BE2C (cell line): ENCODE results near the gene GTF3C2.
"Not testable (repeated sequence)": the region's sequence is repeated elsewhere in the genome, so short reads cannot be mapped to it uniquely, and the experiment has no call there.

Experiments
- DNase-seq: peaks from one replicate; pipeline ENCODE4 v3.0.0-alpha.2; 2020
- H3K27me3 ChIP-seq: fragments of 250-450 bp; sonication (Bioruptor Pico); 2 replicates; pipeline ENCODE4 v1.5.1; 2020; ENCODE audit warnings: mild to moderate bottlenecking
- H3K36me3 ChIP-seq: fragments of 250-450 bp; sonication (Bioruptor Pico); 2 replicates; pipeline ENCODE4 v1.5.1; 2020; ENCODE audit warnings: mild to moderate bottlenecking
- H3K4me1 ChIP-seq: fragments of 250-450 bp; sonication (Bioruptor Pico); 2 replicates; pipeline ENCODE4 v1.5.1; 2020
- H3K4me3 ChIP-seq: 2 replicates; pipeline ENCODE4 v1.5.1; 2011; ENCODE audit warnings: low read depth, low read length
- H3K9me3 ChIP-seq: fragments of 250-450 bp; sonication (Bioruptor Pico); 2 replicates; pipeline ENCODE4 v1.5.1; 2020
- TF ChIP-seq, protein P1 (sequence below): IDR thresholded peaks from 2 replicates; pipeline ENCODE4 v1.5.1; 2012; ENCODE audit warnings: mild to moderate bottlenecking, low read depth, low read length

The GTF3C2 gene

DNA sequence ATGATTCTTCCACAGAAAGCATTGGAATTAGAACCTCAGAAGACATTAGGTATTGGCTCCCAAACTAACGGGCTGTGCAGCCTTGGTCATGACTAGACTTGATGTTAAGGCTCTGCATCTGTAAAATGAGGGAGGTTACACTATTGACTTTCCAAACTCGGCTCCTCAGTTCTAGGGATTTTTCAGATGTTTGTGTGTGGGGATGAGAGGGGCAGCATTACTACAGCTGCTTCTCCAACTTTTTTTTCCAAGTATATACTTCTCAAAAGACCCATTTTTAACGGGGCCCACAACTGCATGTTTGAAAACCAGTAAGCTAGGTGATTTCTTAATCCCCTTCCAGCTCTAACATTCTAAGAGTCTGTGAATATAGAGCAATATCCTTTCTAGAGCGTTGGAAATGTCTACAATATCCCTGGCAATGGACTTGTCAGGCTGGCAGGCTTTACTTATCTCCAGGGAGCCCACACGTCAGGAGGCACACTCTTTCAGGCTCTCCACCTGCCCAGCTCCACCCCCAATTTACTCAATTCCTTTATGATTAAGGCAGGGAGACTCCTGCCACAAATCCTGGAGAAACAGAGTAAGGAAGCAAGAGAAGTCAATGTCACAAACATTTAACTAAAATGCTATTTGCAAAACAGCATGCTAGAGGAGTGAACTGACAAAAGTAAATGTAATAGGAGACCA, 32.8 kb downstream of the GTF3C2 start:
- H3K4me3 ChIP-seq, result peak overlapping the region; percentile 100
- H3K4me1 ChIP-seq, result peaks cover 11% of the 10 kb centered on the region
- DNase-seq, result no peak
- H3K36me3 ChIP-seq, result peaks cover 25% of the 10 kb centered on the region
- TF ChIP-seq, protein P1, sequence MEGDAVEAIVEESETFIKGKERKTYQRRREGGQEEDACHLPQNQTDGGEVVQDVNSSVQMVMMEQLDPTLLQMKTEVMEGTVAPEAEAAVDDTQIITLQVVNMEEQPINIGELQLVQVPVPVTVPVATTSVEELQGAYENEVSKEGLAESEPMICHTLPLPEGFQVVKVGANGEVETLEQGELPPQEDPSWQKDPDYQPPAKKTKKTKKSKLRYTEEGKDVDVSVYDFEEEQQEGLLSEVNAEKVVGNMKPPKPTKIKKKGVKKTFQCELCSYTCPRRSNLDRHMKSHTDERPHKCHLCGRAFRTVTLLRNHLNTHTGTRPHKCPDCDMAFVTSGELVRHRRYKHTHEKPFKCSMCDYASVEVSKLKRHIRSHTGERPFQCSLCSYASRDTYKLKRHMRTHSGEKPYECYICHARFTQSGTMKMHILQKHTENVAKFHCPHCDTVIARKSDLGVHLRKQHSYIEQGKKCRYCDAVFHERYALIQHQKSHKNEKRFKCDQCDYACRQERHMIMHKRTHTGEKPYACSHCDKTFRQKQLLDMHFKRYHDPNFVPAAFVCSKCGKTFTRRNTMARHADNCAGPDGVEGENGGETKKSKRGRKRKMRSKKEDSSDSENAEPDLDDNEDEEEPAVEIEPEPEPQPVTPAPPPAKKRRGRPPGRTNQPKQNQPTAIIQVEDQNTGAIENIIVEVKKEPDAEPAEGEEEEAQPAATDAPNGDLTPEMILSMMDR, result no peak
- no peaks in the 10 kb centered on the region for H3K27me3 ChIP-seq
- H3K9me3 ChIP-seq, result no peaks in the 10 kb centered on the region

DNA sequence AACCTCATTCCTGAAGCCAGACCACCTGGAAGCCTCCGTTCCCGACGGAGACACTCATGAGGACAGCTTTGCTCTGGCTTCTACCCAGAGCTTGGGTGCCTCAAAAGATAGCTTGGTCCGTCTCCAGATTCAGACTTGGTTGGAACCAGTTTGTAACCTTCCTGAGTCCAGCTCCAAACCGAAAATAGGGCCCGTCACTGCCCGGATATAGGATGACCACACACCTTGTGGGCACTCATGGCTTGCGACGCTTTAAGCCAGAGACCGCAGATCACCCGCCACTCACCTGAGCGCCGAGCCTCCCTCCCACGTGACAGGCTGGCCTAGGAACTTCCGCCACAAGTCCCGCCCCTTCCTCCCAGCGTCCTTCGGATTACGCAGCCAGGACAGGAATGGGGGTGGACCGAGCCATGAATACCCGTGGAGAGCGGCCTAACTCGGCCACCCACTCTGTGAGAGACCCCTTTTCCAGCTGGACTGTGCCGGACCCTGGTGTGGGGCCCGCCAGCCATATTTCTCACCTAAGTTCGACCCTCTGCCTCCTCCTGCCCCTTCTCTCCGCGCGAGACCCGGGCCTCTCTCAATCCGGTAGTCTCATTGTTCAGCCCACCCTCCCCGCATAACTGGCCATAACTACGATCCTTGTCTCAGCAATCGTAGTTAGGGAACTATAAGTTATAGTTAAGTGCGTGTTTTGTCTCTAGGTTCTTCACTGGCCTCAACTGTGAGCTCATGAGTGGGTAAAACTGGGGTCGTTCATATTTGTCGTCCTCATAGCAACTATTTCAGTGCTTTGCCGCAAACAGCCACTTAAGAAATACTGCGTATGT, 33.6 kb downstream of the GTF3C2 start, which contains the start of gene MPV17:
Gene MPV17 (minus strand): TSS at position 332 of the 830 bp plus-strand sequence. CDS start 580 bp downstream, outside the sequence.
- Histone ChIP-seq H3K4me1 (peaks cover 11% of the 10 kb centered on the region), H3K27me3 (no peaks in the 10 kb centered on the region)
- peak; percentile 93 for DNase-seq

DNA sequence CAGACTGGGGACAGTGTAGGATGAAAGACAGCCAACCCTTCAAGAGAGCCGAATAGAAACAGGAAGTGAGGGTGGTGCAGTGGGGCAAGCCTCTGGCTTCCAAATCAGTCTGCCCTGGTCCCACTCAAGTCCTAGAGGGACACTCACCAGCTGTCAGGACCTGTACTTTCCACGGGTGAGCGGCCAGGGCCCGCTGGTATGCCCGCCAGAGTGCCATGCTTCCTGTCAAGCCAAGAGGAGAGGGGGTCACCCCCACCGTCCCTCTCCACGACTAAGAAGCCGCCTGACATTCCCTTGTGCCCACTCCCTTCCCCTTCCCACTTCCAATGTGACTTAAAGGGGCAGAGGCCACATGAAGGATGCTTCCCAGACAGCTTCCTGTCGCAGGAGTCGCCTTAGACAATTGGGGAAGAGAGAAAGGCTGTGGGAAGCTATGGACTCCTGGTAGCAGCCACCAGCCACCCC, 34.2 kb downstream of the GTF3C2 start:
- Histone ChIP-seq H3K27me3 (no peaks in the 10 kb centered on the region), H3K4me1 (peaks cover 11% of the 10 kb centered on the region), H3K36me3 (peaks cover 14% of the 10 kb centered on the region), H3K9me3 (no peaks in the 10 kb centered on the region), H3K4me3 (peak overlapping the region; percentile 100)
- TF ChIP-seq, protein P1, result no peak
- no peak for DNase-seq

More for the DNA sequence above, 33.6 kb downstream of the GTF3C2 start, which contains the start of gene MPV17:
- Histone ChIP-seq H3K9me3 (no peaks in the 10 kb centered on the region), H3K36me3 (peaks cover 18% of the 10 kb centered on the region), H3K4me3 (peak within 1 kb of the TSS; percentile 100)
- TF ChIP-seq, protein P1, result no peak

DNA sequence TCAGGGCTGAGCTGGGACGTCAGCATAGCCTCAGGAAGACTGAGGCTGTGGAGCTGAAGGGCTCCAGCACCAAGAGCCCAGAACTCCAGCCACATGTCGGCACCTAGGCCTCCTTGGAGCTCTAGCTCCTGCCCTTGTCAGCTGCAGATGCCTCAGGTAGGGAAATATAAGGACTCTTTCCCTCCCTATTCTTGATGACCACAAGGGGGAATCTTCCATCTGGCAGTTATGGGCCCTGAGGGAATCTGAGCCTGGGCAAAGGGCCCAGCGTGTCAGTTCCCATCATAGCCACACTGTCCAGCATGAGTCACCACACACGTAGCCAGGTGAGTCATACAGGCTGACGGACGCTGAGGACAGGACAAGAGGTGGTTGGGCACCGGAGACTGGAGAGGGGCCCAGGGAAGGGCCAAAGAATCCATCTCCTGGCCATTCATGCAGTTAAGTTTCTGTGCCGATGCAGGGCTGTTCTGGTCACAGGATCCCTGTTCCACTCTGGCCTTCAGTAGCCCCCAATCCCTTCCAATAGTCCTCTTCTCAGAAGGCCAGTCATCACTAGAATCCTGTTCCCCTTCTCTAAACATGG, 35.5 kb downstream of the GTF3C2 start:
- TF ChIP-seq, protein P1, result peak; percentile 52
- no peaks in the 10 kb centered on the region for H3K9me3 ChIP-seq
- peaks cover 6% of the 10 kb centered on the region for H3K36me3 ChIP-seq
- DNase-seq, result peak; percentile 78
- H3K4me3 ChIP-seq, result peak overlapping the region; percentile 21; the same call in 1 of the 2 replicates
- no peaks in the 10 kb centered on the region for H3K27me3 ChIP-seq
- H3K4me1 ChIP-seq, result peaks cover 11% of the 10 kb centered on the region

DNA sequence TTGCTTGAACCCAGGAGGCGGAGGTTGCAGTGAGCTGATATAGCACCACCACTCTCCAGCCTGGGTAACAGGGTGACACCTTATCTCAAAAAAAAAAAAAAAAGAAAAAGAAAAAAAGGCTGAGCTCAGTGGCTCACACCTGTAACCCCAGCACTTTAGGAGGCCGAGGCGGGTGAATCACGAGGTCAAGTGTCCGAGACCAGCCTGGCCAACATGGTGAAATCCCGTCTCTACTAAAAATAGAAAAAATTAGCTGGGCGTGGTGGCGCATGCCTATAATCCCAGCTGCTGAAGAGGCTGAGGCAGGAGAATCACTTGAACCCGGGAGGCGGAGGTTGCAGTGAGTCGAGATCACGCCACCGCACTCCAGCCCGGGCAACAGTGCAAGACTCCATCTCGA, 36.7 kb downstream of the GTF3C2 start:
- H3K9me3 ChIP-seq, H3K36me3 ChIP-seq, H3K27me3 ChIP-seq, H3K4me3 ChIP-seq, DNase-seq: not testable (repeated sequence)
- H3K4me1 ChIP-seq, result peaks cover 11% of the 10 kb centered on the region

DNA sequence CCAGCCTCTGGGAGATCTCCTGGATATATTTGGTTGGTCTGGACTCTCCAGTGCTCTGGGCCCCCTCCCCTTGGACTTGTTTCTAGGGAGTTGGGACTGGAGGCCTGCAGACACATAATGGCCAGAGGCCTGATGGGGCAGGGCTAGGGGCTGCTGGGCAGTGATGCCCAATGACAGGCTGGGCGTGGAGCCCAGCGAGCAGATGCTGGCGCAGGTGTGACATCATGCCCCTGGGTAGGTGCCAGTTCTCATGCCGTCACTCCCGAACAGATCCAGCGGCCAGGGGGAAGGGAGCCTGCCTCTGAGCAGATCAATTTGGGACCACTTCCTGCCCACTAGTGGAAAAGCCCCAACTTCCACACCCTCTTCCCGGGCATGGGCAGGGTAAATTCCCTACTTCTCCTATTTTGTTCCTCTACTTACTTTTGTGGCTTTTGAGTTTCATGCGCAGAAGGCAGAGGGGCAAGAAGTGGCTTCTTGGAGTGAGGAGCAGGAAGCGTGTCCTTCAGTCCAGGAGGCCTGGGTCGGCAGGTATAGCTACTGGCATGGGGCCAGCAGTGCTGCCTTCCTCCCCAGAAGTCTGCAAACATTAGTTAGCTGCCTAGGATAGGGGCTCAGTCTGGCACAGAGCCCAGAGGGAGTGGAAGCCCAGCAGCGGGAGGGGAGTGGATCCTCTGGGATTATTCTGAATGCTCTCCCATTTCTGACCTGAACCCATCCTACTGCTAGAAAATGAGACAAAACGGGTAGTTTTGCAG, 39.7 kb downstream of the GTF3C2 start:
- H3K9me3 ChIP-seq, result no peaks in the 10 kb centered on the region
- TF ChIP-seq, protein P1, result no peak
- peak; percentile 56 for DNase-seq
- H3K4me1 ChIP-seq, result peaks cover 8% of the 10 kb centered on the region
- no peaks in the 10 kb centered on the region for H3K27me3 ChIP-seq
- no peaks in the 10 kb centered on the region for H3K36me3 ChIP-seq
- no peak overlapping the region for H3K4me3 ChIP-seq
